NCI-H524 (cell line): Measurements from ENCODE around the gene CFAP45.

Experiments
- DNase-seq, 2 experiments: peaks; one replicate each; lab custom pipeline; 2025; lab: John Stamatoyannopoulos, UW

The CFAP45 gene

GRCh38 chr1:159900086-159900680 lies at the start of gene CFAP45:
Gene CFAP45 (minus strand): TSS chr1:159900165. CDS start chr1:159900098, 67 bp downstream.
- DNase-seq: peak; percentile 39 to 72

GRCh38 chr1:159949123-159949522 lies 49.2 kb upstream of the CFAP45 start:
- DNase-seq: no peak

GRCh38 chr1:159947942-159948341 lies 48.0 kb upstream of the CFAP45 start:
- no peak for DNase-seq

GRCh38 chr1:159946242-159947187 lies 46.5 kb upstream of the CFAP45 start:
- no peak for DNase-seq

- peak; percentile 83 to 92 for DNase-seq
Observed at GRCh38 chr1:159945483-159946241, 45.7 kb upstream of the CFAP45 start, which contains the start of gene IGSF9. Gene IGSF9 (minus strand): TSS chr1:159945613. CDS start chr1:159943454, 2,159 bp downstream.

GRCh38 chr1:159944623-159945455 lies 44.9 kb upstream of the CFAP45 start:
- DNase-seq: peak in 1 of 2 experiments; percentile 34

GRCh38 chr1:159943908-159944622 lies 44.1 kb upstream of the CFAP45 start:
- no peak for DNase-seq

- DNase-seq: no peak
Observed at GRCh38 chr1:159943278-159943640, 43.3 kb upstream of the CFAP45 start.

- no peak for DNase-seq
Observed at GRCh38 chr1:159942632-159943277, 42.8 kb upstream of the CFAP45 start.

GRCh38 chr1:159941591-159942560 lies 41.9 kb upstream of the CFAP45 start:
- peak in 1 of 2 experiments; percentile 39 for DNase-seq

GRCh38 chr1:159941141-159941540 lies 41.2 kb upstream of the CFAP45 start:
- DNase-seq: no peak

GRCh38 chr1:159940006-159940620 lies 40.1 kb upstream of the CFAP45 start:
- no peak for DNase-seq

- DNase-seq: no peak
Observed at GRCh38 chr1:159939678-159940002, 39.7 kb upstream of the CFAP45 start.

- no peak for DNase-seq
Observed at GRCh38 chr1:159938905-159939677, 39.1 kb upstream of the CFAP45 start.

GRCh38 chr1:159938211-159938852 lies 38.4 kb upstream of the CFAP45 start:
- no peak for DNase-seq

GRCh38 chr1:159937054-159937750 lies 37.2 kb upstream of the CFAP45 start:
- DNase-seq: no peak
